ENCODE data around the gene CLK4. TPM values are rescaled to one million over a fixed set of nuclear protein-coding genes. Genes with fewer than 3 reads are reported as not detected.

Gene CLK4
- total RNA-seq, 4 donors from 2014 or later = 16.0 to 59.0 (median 27.2) TPM

DNA sequence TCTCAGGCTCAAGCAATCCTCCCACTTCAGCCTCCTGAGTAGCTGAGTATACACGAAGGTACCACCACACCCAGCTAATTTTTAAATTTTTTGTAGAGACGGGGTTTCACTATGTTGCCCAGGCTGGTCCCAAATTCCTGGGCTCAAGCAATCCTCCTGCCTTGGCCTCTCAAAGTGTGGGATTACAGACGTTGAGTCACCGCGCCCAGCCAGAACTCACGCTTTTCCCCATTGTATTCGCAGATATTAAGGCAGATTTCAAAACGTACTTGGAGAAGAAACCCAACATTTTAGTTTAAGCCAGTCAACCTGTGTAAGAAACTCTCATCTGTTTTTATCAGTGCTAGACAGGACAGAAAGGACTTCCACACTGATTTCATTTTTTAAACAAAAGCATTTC is 63.2 kb downstream of the CLK4 start:
- no peak overlapping the region for H3K27ac ChIP-seq
- H3K4me1 ChIP-seq = no peaks in the 10 kb centered on the region
- WGBS, 2 donors (ENCODE audit: low coverage in 1 of 2) = 85 to 91% methylated on average over 6 to 8 of the region's 8 CpGs
- no peaks in the 10 kb centered on the region for H3K36me3 ChIP-seq
- no peaks in the 10 kb centered on the region for H3K9me3 ChIP-seq
- TF ChIP-seq POLR2A (IDR thresholded peaks at IDR 0.05) (no peak), POLR2AphosphoS5 (IDR thresholded peaks at IDR 0.05) (no peak), EP300 (IDR thresholded peaks at IDR 0.05) (no peak)
- TF ChIP-seq, protein P1, sequence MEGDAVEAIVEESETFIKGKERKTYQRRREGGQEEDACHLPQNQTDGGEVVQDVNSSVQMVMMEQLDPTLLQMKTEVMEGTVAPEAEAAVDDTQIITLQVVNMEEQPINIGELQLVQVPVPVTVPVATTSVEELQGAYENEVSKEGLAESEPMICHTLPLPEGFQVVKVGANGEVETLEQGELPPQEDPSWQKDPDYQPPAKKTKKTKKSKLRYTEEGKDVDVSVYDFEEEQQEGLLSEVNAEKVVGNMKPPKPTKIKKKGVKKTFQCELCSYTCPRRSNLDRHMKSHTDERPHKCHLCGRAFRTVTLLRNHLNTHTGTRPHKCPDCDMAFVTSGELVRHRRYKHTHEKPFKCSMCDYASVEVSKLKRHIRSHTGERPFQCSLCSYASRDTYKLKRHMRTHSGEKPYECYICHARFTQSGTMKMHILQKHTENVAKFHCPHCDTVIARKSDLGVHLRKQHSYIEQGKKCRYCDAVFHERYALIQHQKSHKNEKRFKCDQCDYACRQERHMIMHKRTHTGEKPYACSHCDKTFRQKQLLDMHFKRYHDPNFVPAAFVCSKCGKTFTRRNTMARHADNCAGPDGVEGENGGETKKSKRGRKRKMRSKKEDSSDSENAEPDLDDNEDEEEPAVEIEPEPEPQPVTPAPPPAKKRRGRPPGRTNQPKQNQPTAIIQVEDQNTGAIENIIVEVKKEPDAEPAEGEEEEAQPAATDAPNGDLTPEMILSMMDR (IDR thresholded peaks at IDR 0.05) = no peak
- ATAC-seq = no peak
- peaks cover 7% of the 10 kb centered on the region for H3K27me3 ChIP-seq
- no peak overlapping the region for H3K4me3 ChIP-seq

DNA sequence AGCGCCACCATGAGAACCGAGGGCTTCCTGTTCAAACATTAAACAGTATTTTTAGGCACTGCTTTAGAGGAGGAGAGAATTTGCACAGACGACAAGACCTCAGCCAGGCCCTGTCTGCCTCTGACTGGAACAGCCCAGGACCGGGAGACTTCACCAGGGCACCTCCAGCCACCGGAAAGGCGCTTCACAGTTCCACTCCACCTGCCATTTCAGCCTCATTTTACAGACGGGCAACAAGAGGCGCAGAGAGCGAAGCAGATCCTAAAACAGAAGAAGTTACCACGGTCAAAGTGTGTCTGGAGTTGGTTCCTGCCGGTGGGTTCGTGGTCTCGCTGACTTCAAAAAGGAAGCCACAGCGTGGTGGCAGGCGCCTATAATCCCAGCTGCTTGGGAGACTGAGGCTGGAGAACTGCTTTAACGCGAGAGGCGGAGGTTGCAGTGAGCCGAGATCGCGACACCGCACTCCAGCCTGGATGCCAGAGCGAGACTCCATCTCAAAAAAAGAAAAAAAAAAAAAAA is 65.0 kb downstream of the CLK4 start:
- no peak for ATAC-seq
- TF ChIP-seq POLR2AphosphoS5 (IDR thresholded peaks at IDR 0.05) = no peak
- H3K4me1 ChIP-seq = no peaks in the 10 kb centered on the region
- no peaks in the 10 kb centered on the region for H3K9me3 ChIP-seq
- WGBS, 2 donors (ENCODE audit: low coverage in 1 of 2) = 75 to 88% methylated on average over 5 to 19 of the region's 23 CpGs
- no peak overlapping the region for H3K27ac ChIP-seq
- no peak overlapping the region for H3K4me3 ChIP-seq
- no peaks in the 10 kb centered on the region for H3K36me3 ChIP-seq
- H3K27me3 ChIP-seq = peaks cover 11% of the 10 kb centered on the region

DNA sequence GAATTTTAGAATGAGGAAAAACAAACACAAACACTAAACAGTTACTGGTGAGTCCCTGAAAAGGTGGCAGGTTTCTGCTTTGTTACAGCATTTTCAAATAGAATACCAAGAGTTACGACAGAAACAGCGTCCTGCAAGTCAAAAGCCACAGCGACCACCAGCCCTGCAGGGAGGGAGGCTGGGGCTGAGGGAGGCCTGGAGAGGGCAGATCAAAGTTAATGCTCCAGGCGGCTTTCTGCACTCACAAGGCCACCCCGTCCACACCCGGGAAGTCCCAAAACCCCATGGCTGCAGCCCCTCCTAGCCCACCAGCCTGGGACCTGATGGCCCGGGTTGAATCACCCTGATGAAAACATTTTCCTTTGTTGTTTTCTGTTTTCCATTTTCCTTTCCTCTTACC is 65.9 kb downstream of the CLK4 start:
- no peak overlapping the region for H3K4me3 ChIP-seq
- H3K27me3 ChIP-seq = peaks cover 11% of the 10 kb centered on the region
- ATAC-seq = no peak
- H3K9me3 ChIP-seq = no peaks in the 10 kb centered on the region
- no peaks in the 10 kb centered on the region for H3K4me1 ChIP-seq
- H3K27ac ChIP-seq = no peak overlapping the region
- TF ChIP-seq POLR2A (IDR thresholded peaks at IDR 0.05) (no peak), POLR2AphosphoS5 (IDR thresholded peaks at IDR 0.05) (no peak), EP300 (IDR thresholded peaks at IDR 0.05) (no peak)
- TF ChIP-seq, protein P1 (IDR thresholded peaks at IDR 0.05) = no peak
- no peaks in the 10 kb centered on the region for H3K36me3 ChIP-seq
- 90% methylated on average over 6 of the region's 7 CpGs; no CpG with 5 or more reads in 1 of the 2 donors for WGBS, 2 donors (ENCODE audit: low coverage in 1 of 2)

- Histone ChIP-seq H3K4me1 (no peaks in the 10 kb centered on the region), H3K4me3 (no peak overlapping the region), H3K27ac (no peak overlapping the region), H3K36me3 (no peaks in the 10 kb centered on the region), H3K27me3 (peaks cover 4% of the 10 kb centered on the region), H3K9me3 (no peaks in the 10 kb centered on the region)
- no peak for ATAC-seq
- TF ChIP-seq, protein P1 (IDR thresholded peaks at IDR 0.05) = no peak
- TF ChIP-seq POLR2AphosphoS5 (IDR thresholded peaks at IDR 0.05) = no peak
- WGBS, 2 donors (ENCODE audit: low coverage in 1 of 2) = 100% methylated on average over 1 of the region's 11 CpGs; no CpG with 5 or more reads in 1 of the 2 donors
These were observed 69.4 kb downstream of the CLK4 start for GRCh38 chr5:178557416-178557815.

GRCh38 chr5:178555771-178556211 is 71.1 kb downstream of the CLK4 start:
- H3K27me3 ChIP-seq = peaks cover 4% of the 10 kb centered on the region
- no peaks in the 10 kb centered on the region for H3K4me1 ChIP-seq
- no peak overlapping the region for H3K4me3 ChIP-seq
- no peak overlapping the region for H3K27ac ChIP-seq
- H3K36me3 ChIP-seq = no peaks in the 10 kb centered on the region
- 88% methylated on average over 5 of the region's 14 CpGs; no CpG with 5 or more reads in 1 of the 2 donors for WGBS, 2 donors (ENCODE audit: low coverage in 1 of 2)
- H3K9me3 ChIP-seq = no peaks in the 10 kb centered on the region
- TF ChIP-seq POLR2AphosphoS5 (IDR thresholded peaks at IDR 0.05) = no peak
- TF ChIP-seq, protein P1 (IDR thresholded peaks at IDR 0.05) = no peak
- no peak for TF ChIP-seq EP300 (IDR thresholded peaks at IDR 0.05)
- no peak for TF ChIP-seq POLR2A (IDR thresholded peaks at IDR 0.05)
- no peak for ATAC-seq

Data from gastroesophageal sphincter (tissue), 4 donors.